ENCODE measurements around the gene ACADS. TPM values are rescaled to one million over a fixed set of nuclear protein-coding genes. Genes with fewer than 3 reads are reported as not detected.

Gene ACADS
- total and polyA plus RNA-seq, 2 experiments from 2014 or later = 53.5 to 66.8 TPM

GRCh38 chr12:120706029-120706428 is 19.6 kb upstream of the ACADS start:
- Histone ChIP-seq H3K79me2 (peaks cover 12% of the 10 kb centered on the region), H3K4me1 (ENCODE audit: insufficient read depth) (peaks cover 7% of the 10 kb centered on the region), H3K9me3 (ENCODE audit: low read depth) (no peaks in the 10 kb centered on the region), H4K20me1 (ENCODE audit: insufficient read depth, poor library complexity, severe bottlenecking) (no peaks in the 10 kb centered on the region), H3K9me2 (replicated peaks; ENCODE audit: insufficient read depth) (no peaks in the 10 kb centered on the region), H3K4me2 (no peak overlapping the region), H3K4me3 (no peak overlapping the region), H3K27ac (no peak overlapping the region), H3K36me3 (replicated peaks; ENCODE audit: insufficient read depth, low read depth) (no peaks in the 10 kb centered on the region), H2AFZ (no peak overlapping the region), H3K27me3 (no peaks in the 10 kb centered on the region)
- WGBS (ENCODE audit: low lambda C conversion rate, missing lambda C conversion rate) = 97% methylated on average over 5 of the region's 5 CpGs
- TF ChIP-seq EZH2 (IDR thresholded peaks at IDR 0.05; ENCODE audit: borderline replicate concordance) = no peak
- no peak for TF ChIP-seq EZH2phosphoT487 (IDR thresholded peaks at IDR 0.05; ENCODE audit: low read depth, severe bottlenecking, unreplicated experiment)
- TF ChIP-seq CTCF (IDR thresholded peaks at IDR 0.05; ENCODE audit: poor library complexity) = no peak
- DNase-seq (ENCODE audit: low spot score) = no peak

GRCh38 chr12:120708651-120709050 is 17.0 kb upstream of the ACADS start:
- H3K4me3 ChIP-seq = no peak overlapping the region
- 55% methylated on average over 4 of the region's 4 CpGs for WGBS (ENCODE audit: low lambda C conversion rate, missing lambda C conversion rate)

GRCh38 chr12:120710031-120710804 is 15.4 kb upstream of the ACADS start, which contains the start of gene UNC119B:
Gene UNC119B (plus strand): TSS chr12:120710458. CDS start chr12:120710475, 17 bp downstream.
- peak within 1 kb of the TSS; percentile 94 for H3K4me2 ChIP-seq
- peak within 1 kb of the TSS; percentile 94 for H3K27ac ChIP-seq
- peak; percentile 86 for DNase-seq (ENCODE audit: low spot score)
- no peaks in the 10 kb centered on the region for H3K27me3 ChIP-seq
- WGBS (ENCODE audit: low lambda C conversion rate, missing lambda C conversion rate) = under 1% methylated on average over 50 of the region's 76 CpGs
- H3K79me2 ChIP-seq = peaks cover 49% of the 10 kb centered on the region
- peaks cover 27% of the 10 kb centered on the region for H3K4me1 ChIP-seq (ENCODE audit: insufficient read depth)
- no peaks in the 10 kb centered on the region for H3K9me3 ChIP-seq (ENCODE audit: low read depth)
- H3K4me3 ChIP-seq = peak within 1 kb of the TSS; percentile 100
- no peaks in the 10 kb centered on the region for H3K9me2 ChIP-seq (replicated peaks; ENCODE audit: insufficient read depth)
- H2AFZ ChIP-seq = peak within 1 kb of the TSS; percentile 95
- peaks cover 17% of the 10 kb centered on the region for H4K20me1 ChIP-seq (ENCODE audit: insufficient read depth, poor library complexity, severe bottlenecking)
- no peaks in the 10 kb centered on the region for H3K36me3 ChIP-seq (replicated peaks; ENCODE audit: insufficient read depth, low read depth)
- no peak for TF ChIP-seq CTCF (IDR thresholded peaks at IDR 0.05; ENCODE audit: poor library complexity)

More at GRCh38 chr12:120708651-120709050, 17.0 kb upstream of the ACADS start:
- H3K27ac ChIP-seq = no peak overlapping the region
- H3K9me2 ChIP-seq (replicated peaks; ENCODE audit: insufficient read depth) = no peaks in the 10 kb centered on the region
- no peaks in the 10 kb centered on the region for H3K36me3 ChIP-seq (replicated peaks; ENCODE audit: insufficient read depth, low read depth)
- no peak overlapping the region for H3K4me2 ChIP-seq
- H3K79me2 ChIP-seq = peaks cover 37% of the 10 kb centered on the region
- peaks cover 26% of the 10 kb centered on the region for H3K4me1 ChIP-seq (ENCODE audit: insufficient read depth)
- no peak overlapping the region for H2AFZ ChIP-seq
- peaks cover 9% of the 10 kb centered on the region for H4K20me1 ChIP-seq (ENCODE audit: insufficient read depth, poor library complexity, severe bottlenecking)
- DNase-seq (ENCODE audit: low spot score) = no peak
- no peak for TF ChIP-seq EZH2phosphoT487 (IDR thresholded peaks at IDR 0.05; ENCODE audit: low read depth, severe bottlenecking, unreplicated experiment)
- TF ChIP-seq CTCF (IDR thresholded peaks at IDR 0.05; ENCODE audit: poor library complexity) = no peak
- no peak for TF ChIP-seq EZH2 (IDR thresholded peaks at IDR 0.05; ENCODE audit: borderline replicate concordance)
- H3K27me3 ChIP-seq = no peaks in the 10 kb centered on the region
- H3K9me3 ChIP-seq (ENCODE audit: low read depth) = no peaks in the 10 kb centered on the region

Data from hepatocyte (in vitro differentiated cells).